Measurements from ENCODE around the gene SHISAL1. TPM values are rescaled to one million over a fixed set of nuclear protein-coding genes. Genes with fewer than 3 reads are reported as not detected.

The SHISAL1 gene
- total RNA-seq, 2 donors from 2014 or later, result 0.42 to 0.95 TPM

DNA sequence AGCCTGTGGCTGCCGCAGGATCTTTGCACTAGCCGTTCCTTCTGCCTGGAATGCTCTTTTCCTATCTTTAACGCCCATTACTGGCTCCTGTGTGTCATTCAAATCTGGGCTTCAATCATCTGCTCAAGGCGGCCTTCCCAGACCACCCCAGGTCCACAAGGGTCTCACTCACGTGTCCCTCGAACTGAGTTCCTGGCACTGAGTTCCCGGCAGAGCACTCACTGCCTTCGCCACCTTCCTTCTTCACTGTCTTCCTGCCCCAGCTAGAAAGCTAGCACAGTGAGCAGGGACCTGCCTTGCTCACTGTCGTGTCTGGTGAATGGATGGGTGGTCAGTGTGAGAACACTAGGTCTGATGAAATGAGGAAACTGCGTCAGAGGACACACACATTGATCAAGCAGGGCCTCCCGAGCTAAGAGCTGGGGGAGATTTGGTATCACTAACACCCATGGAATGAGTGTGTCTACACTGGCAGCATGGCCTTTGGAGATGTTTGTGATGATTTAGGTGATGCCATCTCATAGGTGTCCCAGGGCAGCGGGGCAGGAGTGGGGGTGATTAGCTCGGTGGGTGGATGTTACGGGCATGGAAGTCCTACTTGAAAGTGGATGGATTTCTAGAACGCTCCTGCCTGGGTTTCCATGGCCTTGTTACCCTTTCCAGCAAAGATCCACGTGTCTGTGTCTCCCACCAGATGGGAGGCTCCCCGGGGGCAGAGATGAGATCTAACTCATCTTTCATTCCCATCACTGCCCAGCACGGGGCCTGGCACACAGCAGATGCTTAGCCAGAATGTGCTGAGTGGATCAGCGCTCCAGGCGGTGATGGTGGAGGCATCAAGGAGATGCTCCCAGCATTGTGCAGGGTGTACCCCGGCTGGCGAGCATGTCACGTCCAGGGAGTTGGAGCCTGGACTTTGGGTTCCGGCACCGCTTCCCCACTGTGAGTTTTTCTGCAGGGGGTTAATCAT lies 64.5 kb downstream of the SHISAL1 start:
- Histone ChIP-seq H3K9me3 (ENCODE audit: control insufficient read depth, low read length) (peaks cover 11% of the 10 kb centered on the region), H3K27ac (ENCODE audit: low read depth, low read length) (no peak overlapping the region), H3K4me3 (ENCODE audit: low read length) (no peak overlapping the region), H3K36me3 (ENCODE audit: control insufficient read depth, insufficient read depth, low read length) (no peaks in the 10 kb centered on the region), H3K27me3 (ENCODE audit: control insufficient read depth, insufficient read depth, low read length, poor library complexity, severe bottlenecking) (no peaks in the 10 kb centered on the region), H3K9ac (ENCODE audit: extremely low read depth, low read length, poor library complexity, severe bottlenecking) (no peak overlapping the region), H3K4me1 (ENCODE audit: control insufficient read depth, insufficient read depth, low read length) (no peaks in the 10 kb centered on the region)
- Mint-ChIP-seq H3K36me3 (ENCODE audit: low read depth) (no peaks in the 10 kb centered on the region), H3K9me3 (peaks cover 21% of the 10 kb centered on the region), H3K4me1 (no peaks in the 10 kb centered on the region), H3K4me3 (no peak overlapping the region), H3K27me3 (ENCODE audit: insufficient read depth) (no peaks in the 10 kb centered on the region), H3K27ac (no peak overlapping the region)
- WGBS, 2 experiments (ENCODE audit: insufficient coverage in 1 of 2, insufficient read length in 1 of 2), result 92% methylated on average over 12 to 25 of the region's 25 CpGs
- DNase-seq, result peak; percentile 22
- no peak for TF ChIP-seq CTCF (conservative IDR thresholded peaks at IDR 0.05)

DNA sequence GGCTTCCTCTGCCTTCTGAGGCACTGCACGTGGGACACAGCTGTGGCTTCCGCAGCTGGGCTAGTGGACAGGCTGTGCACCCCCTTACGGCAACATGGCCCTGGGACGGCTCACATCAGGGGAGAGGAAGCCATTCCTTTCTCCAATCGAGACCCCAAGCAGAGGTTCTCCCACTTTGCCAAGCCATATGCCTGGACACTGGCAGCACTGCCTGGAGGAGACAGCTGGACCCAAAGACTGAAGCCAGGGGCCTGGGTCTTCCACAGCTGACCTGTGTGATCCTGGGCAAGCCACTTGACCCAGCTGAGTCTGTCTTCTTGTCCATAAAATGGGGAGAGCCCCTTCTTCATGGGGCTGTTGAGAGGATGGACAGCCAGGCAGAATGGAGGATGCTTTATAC lies 65.4 kb downstream of the SHISAL1 start:
- no peaks in the 10 kb centered on the region for H3K27me3 ChIP-seq (ENCODE audit: control insufficient read depth, insufficient read depth, low read length, poor library complexity, severe bottlenecking)
- no peaks in the 10 kb centered on the region for H3K36me3 Mint-ChIP-seq (ENCODE audit: low read depth)
- no peaks in the 10 kb centered on the region for H3K4me1 Mint-ChIP-seq
- no peak overlapping the region for H3K27ac ChIP-seq (ENCODE audit: low read depth, low read length)
- H3K36me3 ChIP-seq (ENCODE audit: control insufficient read depth, insufficient read depth, low read length), result no peaks in the 10 kb centered on the region
- no peak overlapping the region for H3K4me3 ChIP-seq (ENCODE audit: low read length)
- H3K9ac ChIP-seq (ENCODE audit: extremely low read depth, low read length, poor library complexity, severe bottlenecking), result no peak overlapping the region
- H3K27ac Mint-ChIP-seq, result no peak overlapping the region
- TF ChIP-seq CTCF (conservative IDR thresholded peaks at IDR 0.05), result no peak
- H3K27me3 Mint-ChIP-seq (ENCODE audit: insufficient read depth), result no peaks in the 10 kb centered on the region
- H3K9me3 ChIP-seq (ENCODE audit: control insufficient read depth, low read length), result peaks cover 11% of the 10 kb centered on the region
- H3K4me3 Mint-ChIP-seq, result no peak overlapping the region
- no peak for DNase-seq
- no peaks in the 10 kb centered on the region for H3K4me1 ChIP-seq (ENCODE audit: control insufficient read depth, insufficient read depth, low read length)
- WGBS, 2 experiments (ENCODE audit: insufficient coverage in 1 of 2, insufficient read length in 1 of 2), result 92 to 94% methylated on average over 5 of the region's 5 CpGs
- H3K9me3 Mint-ChIP-seq, result peaks cover 21% of the 10 kb centered on the region

GRCh38 chr22:44246615-44247326 lies 66.0 kb downstream of the SHISAL1 start:
- H3K27me3 Mint-ChIP-seq (ENCODE audit: insufficient read depth), result no peaks in the 10 kb centered on the region
- no peak overlapping the region for H3K27ac Mint-ChIP-seq
- Histone ChIP-seq H3K9me3 (ENCODE audit: control insufficient read depth, low read length) (peaks cover 11% of the 10 kb centered on the region), H3K27me3 (ENCODE audit: control insufficient read depth, insufficient read depth, low read length, poor library complexity, severe bottlenecking) (no peaks in the 10 kb centered on the region), H3K9ac (ENCODE audit: extremely low read depth, low read length, poor library complexity, severe bottlenecking) (no peak overlapping the region), H3K27ac (ENCODE audit: low read depth, low read length) (no peak overlapping the region), H3K4me3 (ENCODE audit: low read length) (no peak overlapping the region), H3K4me1 (ENCODE audit: control insufficient read depth, insufficient read depth, low read length) (no peaks in the 10 kb centered on the region), H3K36me3 (ENCODE audit: control insufficient read depth, insufficient read depth, low read length) (no peaks in the 10 kb centered on the region)
- H3K4me1 Mint-ChIP-seq, result no peaks in the 10 kb centered on the region
- no peak overlapping the region for H3K4me3 Mint-ChIP-seq
- WGBS, 2 experiments (ENCODE audit: insufficient coverage in 1 of 2, insufficient read length in 1 of 2), result 79 to 80% methylated on average over 4 to 8 of the region's 8 CpGs
- H3K9me3 Mint-ChIP-seq, result peaks cover 21% of the 10 kb centered on the region
- no peak for TF ChIP-seq CTCF (conservative IDR thresholded peaks at IDR 0.05)
- DNase-seq, result no peak
- no peaks in the 10 kb centered on the region for H3K36me3 Mint-ChIP-seq (ENCODE audit: low read depth)

Measured in endodermal cell (in vitro differentiated cells).